ENCODE results near the gene MPDZ.

Gene MPDZ

DNA sequence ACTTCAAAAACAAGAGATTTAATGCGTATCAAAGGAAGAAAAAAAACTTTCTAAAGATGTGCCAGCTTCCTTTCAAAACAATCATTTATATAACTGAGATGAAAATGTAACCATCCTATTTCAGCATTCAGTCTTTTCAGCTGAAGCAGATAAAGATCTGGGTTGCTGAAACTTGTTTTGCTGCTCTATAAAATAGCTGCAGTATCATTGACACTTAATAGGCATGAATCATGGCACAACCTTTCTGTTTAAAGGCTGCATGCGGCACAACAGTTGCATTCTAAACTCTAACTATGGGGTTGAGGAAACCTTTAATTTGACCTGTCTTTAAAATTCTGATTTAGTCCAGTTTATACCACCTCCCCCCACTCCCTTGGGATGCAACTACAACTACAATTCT is 196.7 kb downstream of the MPDZ start:
- no peak for DNase-seq (ENCODE audit: low read depth)

DNA sequence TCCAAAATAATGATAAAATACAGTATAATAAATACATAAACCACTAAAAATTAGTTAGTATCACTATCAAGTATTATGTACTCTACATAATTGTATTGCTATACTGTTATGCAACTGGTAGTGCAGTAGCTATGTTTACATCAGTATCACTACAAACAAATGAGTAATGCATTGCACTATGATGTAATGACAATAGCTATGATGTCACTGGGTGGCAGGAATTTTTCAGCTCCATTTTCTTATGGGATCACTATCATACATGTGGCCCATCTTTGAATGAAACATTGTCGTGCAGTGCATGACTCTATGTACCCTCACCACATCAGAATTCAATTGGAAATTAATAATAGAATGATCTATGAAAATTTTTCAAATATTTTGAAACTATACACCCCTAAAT is 201.3 kb downstream of the MPDZ start:
- DNase-seq (ENCODE audit: low read depth) = no peak

DNA sequence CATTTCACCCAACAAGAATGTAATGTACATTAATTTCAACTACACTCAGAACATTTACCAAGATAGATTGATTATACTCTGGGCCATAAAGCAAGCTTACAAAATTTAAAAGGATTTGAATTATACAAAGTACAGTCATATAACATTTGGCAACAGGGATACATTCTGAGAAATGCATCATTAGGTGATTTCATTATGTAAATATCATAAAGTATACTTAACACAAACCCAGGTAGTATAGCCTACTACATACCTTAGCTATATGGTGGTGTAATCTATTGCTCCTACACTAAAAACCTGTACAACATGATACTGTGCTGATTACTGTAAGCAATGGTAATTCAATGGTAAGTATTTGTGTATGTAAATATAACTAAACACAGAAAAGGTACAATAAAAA is 202.9 kb downstream of the MPDZ start:
- no peak for DNase-seq (ENCODE audit: low read depth)

DNA sequence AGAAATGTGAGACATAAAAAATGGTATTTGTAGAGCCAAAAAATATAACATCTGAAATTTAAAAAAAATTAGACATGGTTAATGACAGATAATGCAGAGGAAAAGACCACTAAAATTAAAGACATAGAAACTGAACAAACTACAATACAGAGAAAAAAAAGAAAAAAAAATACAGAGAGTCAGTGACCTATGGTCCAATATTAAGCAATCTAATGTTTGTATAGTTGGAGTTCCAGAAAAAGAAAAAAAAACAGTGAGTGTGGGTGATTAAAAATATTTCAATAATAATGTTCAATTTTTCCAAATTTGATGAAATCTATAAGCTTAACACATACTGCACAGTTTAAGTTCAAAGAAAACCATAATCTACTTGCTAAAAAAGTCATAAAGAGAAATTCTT is 207.6 kb downstream of the MPDZ start:
- no peak for DNase-seq (ENCODE audit: low read depth)

DNA sequence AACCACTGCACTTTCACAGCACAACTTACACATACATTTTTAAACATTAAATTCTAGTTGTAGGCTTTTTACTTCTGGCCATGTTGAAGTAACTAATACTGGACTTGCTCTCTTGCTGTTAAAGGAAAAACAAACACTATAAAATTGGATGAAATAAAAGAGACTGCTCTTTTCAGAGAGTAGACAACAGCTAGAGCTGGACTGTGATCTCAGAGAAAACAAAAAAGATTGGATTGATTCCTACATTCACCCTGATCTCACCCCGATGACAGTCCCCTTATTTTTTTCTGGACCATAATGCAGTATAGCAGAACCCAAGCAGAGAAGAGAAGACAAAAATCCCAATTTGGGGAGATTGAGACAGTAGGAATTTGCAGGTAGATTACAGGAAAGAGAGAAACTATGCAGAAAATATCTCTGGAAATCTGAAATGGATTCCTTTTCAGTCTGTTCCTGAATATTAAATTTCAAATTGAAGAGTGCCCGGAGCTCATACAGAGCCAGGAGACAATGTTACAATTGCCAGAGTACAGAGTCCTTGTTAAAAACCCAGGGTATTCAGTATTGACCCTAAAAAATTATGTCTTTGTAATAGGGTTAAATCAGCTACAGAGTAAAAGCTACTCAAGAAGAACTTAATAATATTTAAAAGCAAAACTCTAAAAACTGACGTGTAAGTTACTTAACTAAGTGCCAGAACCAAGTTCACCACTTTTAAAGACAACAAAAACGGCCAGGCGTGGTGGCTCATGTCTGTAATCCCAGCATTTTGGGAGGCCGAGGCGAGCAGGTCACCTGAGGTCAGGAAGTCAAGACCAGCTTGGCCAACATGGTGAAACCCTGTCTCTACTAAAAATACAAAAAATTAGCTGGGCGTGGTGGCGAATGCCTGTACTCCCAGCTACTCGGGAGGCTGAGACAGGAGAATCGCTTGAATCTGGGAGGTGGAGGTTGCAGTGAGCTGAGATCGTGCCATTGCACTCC is 208.6 kb downstream of the MPDZ start:
- DNase-seq (ENCODE audit: low read depth) = no peak

DNA sequence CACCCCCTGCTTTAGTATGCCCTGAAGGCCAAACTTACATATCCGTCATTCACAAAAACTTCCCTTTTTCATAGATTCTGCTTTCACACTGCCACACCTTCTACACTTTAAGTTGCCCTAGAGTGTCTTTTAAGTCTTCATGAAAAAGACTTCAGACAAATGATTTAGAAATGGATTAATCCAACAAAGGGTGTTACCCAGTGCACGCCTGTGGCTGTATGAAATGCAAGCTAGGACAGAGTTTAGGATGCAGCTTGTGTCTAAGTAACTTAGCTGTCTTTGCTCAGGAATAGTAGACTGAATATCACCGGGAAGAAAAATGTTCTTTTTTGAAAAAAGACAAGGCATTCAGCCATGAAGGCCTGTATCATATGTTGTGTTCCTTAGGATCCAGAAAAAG is 210.0 kb downstream of the MPDZ start:
- no peak for DNase-seq (ENCODE audit: low read depth)

DNA sequence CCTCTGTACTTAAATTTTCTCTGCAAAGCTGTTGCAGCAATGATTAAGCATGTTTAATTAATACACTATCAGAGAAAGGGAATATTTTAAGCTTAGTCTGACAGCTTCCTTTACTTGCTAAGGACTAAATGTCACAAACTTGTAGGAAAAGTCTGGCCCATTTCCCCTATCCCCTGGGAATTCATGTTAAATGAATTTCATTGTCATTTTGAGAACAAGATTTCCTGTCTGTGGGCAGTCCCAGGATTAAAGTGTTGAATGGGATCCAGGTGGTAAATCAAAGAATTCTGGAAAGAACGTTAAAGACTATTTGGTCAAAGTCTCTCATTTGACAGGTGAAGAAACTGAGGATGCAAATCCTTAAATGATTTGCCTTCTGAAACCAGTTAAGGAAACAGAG is 214.8 kb downstream of the MPDZ start:
- DNase-seq (ENCODE audit: low read depth) = no peak

DNA sequence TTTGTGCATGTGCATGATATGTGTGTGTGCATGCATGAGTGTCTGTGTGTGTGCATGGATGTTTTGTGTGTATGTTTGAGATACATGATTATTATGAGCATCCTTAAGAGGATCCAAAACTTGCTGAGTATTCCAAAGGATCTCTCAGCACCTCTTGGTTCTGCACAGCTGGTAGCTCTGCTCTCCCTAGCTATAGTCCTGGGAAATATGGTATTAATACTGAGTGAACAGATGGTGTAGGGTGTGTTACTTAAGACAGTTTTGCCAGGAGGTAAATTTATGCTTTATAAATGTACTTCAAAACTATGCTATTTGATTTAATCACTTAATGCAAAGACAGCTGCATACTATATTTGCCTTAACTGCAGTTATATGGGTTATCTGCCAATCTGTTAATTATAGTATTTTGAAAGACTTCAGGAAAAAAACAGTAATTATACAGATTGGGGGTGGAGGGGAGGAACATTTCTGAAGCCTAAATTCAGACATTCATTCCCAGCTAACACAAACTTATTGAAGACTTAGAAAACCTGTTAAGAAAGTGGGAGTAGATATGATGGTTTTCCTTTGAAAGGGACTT is 215.5 kb downstream of the MPDZ start:
- DNase-seq (ENCODE audit: low read depth) = no peak

DNA sequence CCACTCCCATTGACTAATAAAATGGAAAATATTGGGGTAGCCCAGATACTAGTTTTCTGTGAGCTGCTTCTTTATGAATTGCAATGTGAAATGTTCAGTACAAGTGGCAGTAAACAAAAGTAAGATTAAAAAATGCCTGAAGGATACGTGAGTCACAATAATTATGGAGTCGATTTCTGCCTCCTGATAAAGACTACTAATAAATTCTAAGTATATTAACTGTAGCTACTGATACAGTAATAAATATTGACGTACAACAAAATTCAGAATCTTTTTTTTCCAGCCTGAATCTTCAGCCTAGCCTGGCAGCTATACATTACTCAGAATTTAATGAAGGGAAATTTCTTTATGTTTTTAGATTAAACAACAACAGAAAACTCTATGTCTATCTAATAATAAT is 218.1 kb downstream of the MPDZ start:
- no peak for DNase-seq (ENCODE audit: low read depth)
